NOMO-1 (cell line): Measurements from ENCODE around the gene WDR76.
"Not testable (repeated sequence)": the region's sequence is repeated elsewhere in the genome, so short reads cannot be mapped to it uniquely, and the experiment has no call there.

Experiments
- DNase-seq, 2 experiments: peaks; one replicate each; lab custom pipeline; 2025; ENCODE audit not compliant: unreplicated experiment in 2 of 2; lab: John Stamatoyannopoulos, UW

WDR76 gene

DNA sequence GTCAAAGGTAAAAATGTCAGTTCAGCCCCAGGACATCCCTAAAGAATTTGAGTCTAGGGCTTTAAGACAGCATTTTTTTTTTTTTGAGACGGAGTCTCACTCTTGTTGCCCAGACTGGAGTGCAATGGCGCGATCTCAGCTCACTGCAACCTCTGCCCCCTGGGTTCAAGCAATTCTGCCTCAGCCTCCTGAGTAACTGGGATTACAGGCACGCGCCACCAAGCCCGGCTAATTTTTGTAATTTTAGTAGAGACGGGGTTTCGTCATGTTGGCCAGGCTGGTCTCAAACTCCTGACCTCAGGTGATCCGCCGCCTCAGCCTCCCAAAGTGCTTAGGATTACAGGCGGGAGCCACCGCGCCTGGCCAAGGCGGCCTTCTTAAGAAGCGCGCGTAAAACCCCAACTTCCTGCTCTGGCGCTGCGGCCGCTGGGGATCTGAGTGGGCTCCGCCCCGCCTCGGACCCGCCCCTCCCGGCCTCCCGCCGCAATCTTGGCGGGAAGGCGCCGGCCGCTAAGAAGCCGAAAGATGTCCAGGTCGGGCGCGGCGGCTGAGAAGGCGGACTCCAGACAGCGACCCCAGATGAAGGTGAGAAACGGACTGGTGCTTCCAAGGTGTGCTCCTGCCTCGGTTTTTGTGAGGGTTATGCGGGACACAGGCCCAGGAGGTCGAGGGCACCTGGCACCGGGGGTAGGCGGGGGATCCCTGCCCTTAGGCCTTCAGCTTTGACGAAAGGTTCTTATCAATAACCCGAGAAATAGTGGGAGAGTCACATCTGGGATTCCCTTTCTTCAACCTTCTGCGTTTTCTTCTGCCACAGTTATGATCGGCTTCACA lies at the start of gene WDR76:
TSS of gene WDR76 (plus strand) at position 495 of the 834 bp plus-strand sequence. CDS start at position 526, 31 bp downstream.
- DNase-seq = peak; percentile 72 to 92

GRCh38 chr15:43777267-43777914 lies 49.4 kb upstream of the WDR76 start:
- DNase-seq = peak; percentile 89 to 90

DNA sequence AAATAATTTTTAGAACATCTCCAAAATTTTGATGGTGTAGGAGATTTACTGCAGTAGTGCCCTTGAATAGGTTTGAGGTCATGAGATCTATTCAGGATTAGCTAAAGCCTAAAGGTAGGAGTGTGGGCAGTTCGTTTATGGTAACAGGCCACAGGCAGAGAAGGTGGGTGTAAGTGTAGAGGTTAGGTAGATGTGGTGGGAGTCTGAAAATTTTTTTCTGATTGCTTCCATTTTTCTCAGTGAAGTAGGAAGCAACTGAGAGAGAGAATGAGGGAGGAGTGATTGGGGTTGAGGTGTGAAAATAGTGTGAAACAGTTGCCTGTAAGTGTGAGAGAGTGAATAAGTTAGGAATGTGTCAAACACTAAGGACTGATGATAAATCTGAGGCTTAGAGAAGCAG lies 47.8 kb upstream of the WDR76 start:
- no peak for DNase-seq

DNA sequence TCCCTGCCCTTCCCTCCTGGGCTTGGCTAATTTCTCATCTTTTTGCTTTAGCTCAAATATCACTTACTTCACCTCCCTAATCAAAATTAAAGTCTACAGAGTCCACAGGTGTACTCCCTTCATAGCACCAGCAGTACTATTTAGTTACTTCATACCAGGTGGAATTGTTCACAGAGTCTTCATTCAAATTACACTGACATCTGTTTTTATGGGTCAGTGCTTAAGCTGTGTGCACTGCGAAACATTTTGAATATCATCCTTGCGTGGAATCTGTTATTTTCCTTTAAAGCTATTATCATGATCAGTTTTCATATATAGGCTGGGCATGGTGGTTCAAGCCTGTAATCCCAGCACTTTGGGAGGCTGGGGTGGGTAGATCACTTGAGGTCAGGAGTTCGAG lies 37.4 kb upstream of the WDR76 start:
- DNase-seq = no peak

DNA sequence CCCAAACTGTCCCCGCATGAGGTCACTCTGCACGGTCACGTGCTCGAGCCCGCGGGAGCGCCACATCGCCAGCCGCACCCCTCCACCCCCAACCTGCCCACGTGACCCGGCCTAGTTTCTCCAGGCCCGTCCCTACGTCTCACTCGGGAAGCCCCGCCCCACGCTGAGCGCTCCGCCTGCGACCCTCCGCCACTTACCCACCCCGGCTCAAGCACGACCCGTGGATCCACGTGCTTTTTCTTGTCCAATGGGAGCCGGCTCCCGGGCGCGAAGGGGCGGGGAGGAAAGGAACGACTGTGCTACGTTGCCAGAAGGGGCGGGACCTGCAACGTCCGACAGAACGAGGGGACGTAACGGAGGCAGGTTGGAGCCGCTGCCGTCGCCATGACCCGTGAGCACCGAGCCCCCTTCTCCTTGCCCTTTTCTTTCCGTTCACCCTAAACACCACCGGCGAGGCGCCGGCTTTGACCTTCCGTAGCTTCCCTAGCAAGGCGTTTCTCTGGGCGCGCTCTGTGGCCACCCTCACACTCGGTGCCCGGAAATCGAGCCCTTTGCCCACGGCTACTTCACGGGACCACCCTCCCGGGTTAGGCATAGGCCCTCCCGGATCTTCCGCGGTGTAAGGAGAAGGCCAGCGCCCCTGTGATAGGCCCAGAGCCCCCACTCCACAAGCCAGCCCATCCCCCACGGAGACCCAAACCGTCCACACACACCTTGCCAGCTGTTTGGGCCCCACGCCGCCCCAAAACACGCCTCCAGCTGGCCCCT lies 34.6 kb upstream of the WDR76 start, which contains the start of gene SERF2:
TSS of gene SERF2 (plus strand) at position 328 of the 768 bp plus-strand sequence. CDS start at position 385, 57 bp downstream.
- peak; percentile 98 to 99 for DNase-seq

GRCh38 chr15:43792761-43793476 lies 33.9 kb upstream of the WDR76 start:
- peak; percentile 18 to 36 for DNase-seq

GRCh38 chr15:43793647-43794046 lies 33.2 kb upstream of the WDR76 start:
- no peak for DNase-seq

GRCh38 chr15:43794269-43795037 lies 32.3 kb upstream of the WDR76 start:
- no peak for DNase-seq

GRCh38 chr15:43795197-43795596 lies 31.6 kb upstream of the WDR76 start:
- DNase-seq = no peak

- no peak for DNase-seq
Observed at GRCh38 chr15:43795997-43796396, 30.8 kb upstream of the WDR76 start.

DNA sequence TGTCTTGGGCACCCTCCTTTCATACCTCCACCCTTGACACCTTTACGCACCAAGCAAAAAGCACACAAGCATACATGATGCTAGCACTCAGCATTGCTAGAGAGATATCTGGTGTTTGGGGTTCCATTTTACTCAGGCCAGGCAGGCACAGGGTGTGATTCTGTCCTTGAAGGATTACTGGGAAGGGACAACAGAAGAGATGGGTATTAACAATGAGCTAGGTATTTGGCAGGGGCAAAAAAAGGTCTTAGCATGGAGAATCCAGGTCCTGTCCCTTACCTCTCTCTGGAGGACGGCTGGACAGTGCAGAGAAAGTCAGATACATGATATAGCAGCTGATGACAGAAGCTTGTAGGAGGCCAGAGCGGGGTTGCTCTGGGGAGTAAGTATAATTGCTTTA lies 30.2 kb upstream of the WDR76 start:
- DNase-seq = no peak

- no peak for DNase-seq
Observed at GRCh38 chr15:43799209-43799944, 27.4 kb upstream of the WDR76 start.

DNA sequence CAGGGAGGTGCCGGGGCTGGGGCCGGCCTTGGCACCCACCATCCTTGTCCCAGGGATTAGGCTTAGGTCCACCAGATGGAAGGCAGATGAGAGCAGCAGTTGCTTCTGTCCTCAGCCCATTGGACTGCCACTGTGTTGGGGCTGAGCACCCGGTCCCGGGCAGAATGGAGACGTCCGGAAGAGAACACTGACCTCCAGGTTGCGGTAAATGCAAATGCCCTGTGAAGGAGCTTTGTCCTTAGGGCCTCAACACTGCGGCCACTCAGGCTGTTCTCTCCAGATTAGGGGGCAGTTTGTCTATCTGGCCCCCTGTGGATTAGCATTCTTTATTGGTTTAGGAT lies 26.9 kb upstream of the WDR76 start, which contains the start of gene SERINC4:
TSS of gene SERINC4 (minus strand) at position 276 of the 341 bp plus-strand sequence. CDS start at position 42, 234 bp downstream.
- no peak for DNase-seq

- peak; percentile 81 to 95 for DNase-seq
Observed at GRCh38 chr15:43800286-43801141, 26.3 kb upstream of the WDR76 start, which contains the start of gene HYPK. Gene HYPK, plus strand, starts transcription at chr15:43800599. Its CDS starts 24 bp downstream, at chr15:43800623.

DNA sequence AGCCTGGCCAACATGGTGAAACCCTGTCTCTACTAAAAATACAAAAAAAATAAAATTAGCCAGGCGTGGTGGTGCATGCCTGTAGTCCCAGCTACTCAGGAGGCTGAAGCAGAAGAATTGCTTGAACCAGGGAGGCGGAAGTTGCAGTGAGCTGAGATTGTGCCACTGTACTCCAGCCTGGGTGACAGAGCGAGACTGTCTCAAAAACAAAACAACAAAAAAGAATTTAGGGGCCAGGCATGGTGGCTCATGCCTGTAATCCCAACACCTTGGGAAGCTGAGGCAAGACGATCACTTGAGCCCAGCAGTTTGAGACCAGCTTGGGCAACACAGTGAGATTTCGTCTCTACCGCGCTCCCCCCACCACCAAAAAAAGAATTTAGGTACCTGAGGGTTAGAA lies 24.1 kb upstream of the WDR76 start:
- not testable (repeated sequence) for DNase-seq

- no peak for DNase-seq
Observed at GRCh38 chr15:43808435-43808950, 18.3 kb upstream of the WDR76 start.

DNA sequence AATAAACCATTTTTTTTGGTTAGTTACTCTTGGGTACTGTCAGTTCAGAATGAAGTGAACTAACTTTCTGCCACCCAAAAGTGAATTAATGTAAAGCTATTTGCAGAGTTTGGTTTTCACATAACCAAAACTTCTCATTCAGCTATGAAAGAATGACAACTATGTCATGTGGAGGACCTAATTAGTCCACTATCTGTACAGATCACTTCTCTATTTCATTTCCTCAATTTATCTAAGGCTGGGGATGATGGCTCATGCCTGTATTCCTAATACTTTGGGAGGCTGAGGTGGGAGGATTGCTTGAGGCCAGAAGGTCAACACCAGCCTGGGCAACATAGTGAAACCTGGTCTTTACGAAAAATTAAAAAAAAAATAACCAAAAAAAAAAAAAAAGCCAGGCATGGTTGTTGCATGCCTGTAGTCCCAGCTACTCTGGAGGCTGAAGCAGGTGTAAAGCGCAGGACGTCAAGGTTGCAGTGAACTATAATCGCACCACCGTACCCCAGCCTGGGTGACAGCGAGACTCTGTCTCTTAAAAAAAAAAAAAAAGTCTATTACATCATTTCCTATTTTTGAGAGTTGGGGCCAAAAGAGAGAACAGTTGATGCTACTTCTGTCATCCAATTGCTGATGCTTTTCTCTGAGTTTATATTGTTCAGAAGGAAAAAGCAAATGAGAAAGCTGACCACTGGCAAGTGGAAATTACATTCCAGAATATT lies 17.7 kb upstream of the WDR76 start:
- DNase-seq = peak; percentile 24 to 82
